ENCODE results near the gene MLPH.

The MLPH gene

GRCh38 chr2:237478979-237479378 lies 8.1 kb upstream of the MLPH start:
- no peak for DNase-seq (ENCODE audit: low read depth in 3 of 3)

GRCh38 chr2:237479747-237480146 lies 7.3 kb upstream of the MLPH start:
- DNase-seq (ENCODE audit: low read depth in 3 of 3) = no peak

- no peak for DNase-seq (ENCODE audit: low read depth in 3 of 3)
These were observed 6.5 kb upstream of the MLPH start for GRCh38 chr2:237480556-237480955.

- no peak for DNase-seq (ENCODE audit: low read depth in 3 of 3)
These were observed 6.0 kb upstream of the MLPH start for GRCh38 chr2:237480988-237481525.

GRCh38 chr2:237482485-237482884 lies 4.6 kb upstream of the MLPH start:
- DNase-seq (ENCODE audit: low read depth in 3 of 3) = no peak

GRCh38 chr2:237483018-237483731 lies 3.9 kb upstream of the MLPH start:
- no peak for DNase-seq (ENCODE audit: low read depth in 3 of 3)

GRCh38 chr2:237485304-237485703 lies 1.7 kb upstream of the MLPH start:
- DNase-seq (ENCODE audit: low read depth in 3 of 3) = no peak

- no peak for DNase-seq (ENCODE audit: low read depth in 3 of 3)
These were observed 1.2 kb upstream of the MLPH start for GRCh38 chr2:237485844-237486243.

GRCh38 chr2:237486334-237486818 lies 675 bp upstream of the MLPH start:
- DNase-seq (ENCODE audit: low read depth in 3 of 3) = no peak

GRCh38 chr2:237487496-237487895 lies 445 bp downstream of the MLPH start:
- no peak for DNase-seq (ENCODE audit: low read depth in 3 of 3)

- no peak for DNase-seq (ENCODE audit: low read depth in 3 of 3)
These were observed 1.2 kb downstream of the MLPH start for GRCh38 chr2:237488295-237488694.

GRCh38 chr2:237488901-237489860 lies 2.1 kb downstream of the MLPH start:
- no peak for DNase-seq (ENCODE audit: low read depth in 3 of 3)

GRCh38 chr2:237490009-237490711 lies 3.1 kb downstream of the MLPH start:
- DNase-seq (ENCODE audit: low read depth in 3 of 3) = no peak

GRCh38 chr2:237490795-237491194 lies 3.7 kb downstream of the MLPH start:
- DNase-seq (ENCODE audit: low read depth in 3 of 3) = no peak

GRCh38 chr2:237491515-237492118 lies 4.6 kb downstream of the MLPH start:
- no peak for DNase-seq (ENCODE audit: low read depth in 3 of 3)

GRCh38 chr2:237492137-237492890 lies 5.3 kb downstream of the MLPH start:
- DNase-seq (ENCODE audit: low read depth in 3 of 3) = no peak

- DNase-seq (ENCODE audit: low read depth in 3 of 3) = no peak
These were observed 7.0 kb downstream of the MLPH start for GRCh38 chr2:237494066-237494465.

GRCh38 chr2:237495521-237496117 lies 8.6 kb downstream of the MLPH start:
- DNase-seq (ENCODE audit: low read depth in 3 of 3) = no peak

- DNase-seq (ENCODE audit: low read depth in 3 of 3) = no peak
These were observed 9.4 kb downstream of the MLPH start for GRCh38 chr2:237496428-237496827.
